GM21447 (cell line): ENCODE results near the gene IFIT1B.
A peak's percentile ranks its signal among the peaks of the same experiment; 100 is the strongest.
"Not testable (repeated sequence)": the region's sequence is repeated elsewhere in the genome, so short reads cannot be mapped to it uniquely, and the experiment has no call there.

ENCODE experiments used
- ATAC-seq: cut with Tn5 transposase; IDR thresholded peaks from one replicate; pipeline ENCODE4 v1.9.1; 2021; ENCODE audit not compliant: unreplicated experiment

IFIT1B gene

GRCh38 chr10:89377705-89378637 is at the start of gene IFIT1B:
IFIT1B (plus strand) TSS chr10:89378056; CDS start chr10:89378136, 80 bp downstream.
- ATAC-seq: no peak

- no peak for ATAC-seq
Observed at GRCh38 chr10:89329151-89329550, 48.7 kb upstream of the IFIT1B start.

GRCh38 chr10:89330014-89330413 is 47.8 kb upstream of the IFIT1B start:
- not testable (repeated sequence) for ATAC-seq

- no peak for ATAC-seq
Observed at GRCh38 chr10:89330537-89331212, 47.2 kb upstream of the IFIT1B start.

GRCh38 chr10:89331487-89332122 is 46.3 kb upstream of the IFIT1B start:
- ATAC-seq: not testable (repeated sequence)

GRCh38 chr10:89332123-89332633 is 45.7 kb upstream of the IFIT1B start:
- ATAC-seq: peak; percentile 42

GRCh38 chr10:89335226-89335625 is 42.6 kb upstream of the IFIT1B start:
- no peak for ATAC-seq

- ATAC-seq: no peak
Observed at GRCh38 chr10:89336241-89336640, 41.6 kb upstream of the IFIT1B start.

GRCh38 chr10:89337484-89337883 is 40.4 kb upstream of the IFIT1B start:
- ATAC-seq: no peak

GRCh38 chr10:89338713-89339112 is 39.1 kb upstream of the IFIT1B start:
- ATAC-seq: no peak

- ATAC-seq: no peak
Observed at GRCh38 chr10:89339875-89340274, 38.0 kb upstream of the IFIT1B start.

GRCh38 chr10:89341649-89342048 is 36.2 kb upstream of the IFIT1B start:
- ATAC-seq: no peak

- ATAC-seq: no peak
Observed at GRCh38 chr10:89342206-89342958, 35.5 kb upstream of the IFIT1B start.

- no peak for ATAC-seq
Observed at GRCh38 chr10:89343089-89343767, 34.6 kb upstream of the IFIT1B start.

GRCh38 chr10:89344156-89344555 is 33.7 kb upstream of the IFIT1B start:
- no peak for ATAC-seq

GRCh38 chr10:89345367-89346000 is 32.4 kb upstream of the IFIT1B start:
- ATAC-seq: no peak

- ATAC-seq: no peak
Observed at GRCh38 chr10:89346405-89347254, 31.2 kb upstream of the IFIT1B start.

GRCh38 chr10:89347701-89348457 is 30.0 kb upstream of the IFIT1B start:
- ATAC-seq: no peak
